ENCODE data around the gene MB. TPM values are rescaled to one million over a fixed set of nuclear protein-coding genes. Genes with fewer than 3 reads are reported as not detected.

MB gene
- total RNA-seq, 2 donors from 2014 or later = not detected

- Mint-ChIP-seq H3K4me3 (no peak overlapping the region), H3K27ac (no peak overlapping the region), H3K4me1 (peaks cover 2% of the 10 kb centered on the region), H3K36me3 (ENCODE audit: low read depth) (no peaks in the 10 kb centered on the region), H3K27me3 (peaks cover 46% of the 10 kb centered on the region)
- no peaks in the 10 kb centered on the region for H3K9me3 ChIP-seq (ENCODE audit: control insufficient read depth, low read length, poor library complexity, severe bottlenecking)
- DNase-seq (no peak), ATAC-seq (no peak)
Observed at GRCh38 chr22:35605851-35606481, 11.2 kb downstream of the MB start.

- Mint-ChIP-seq H3K27me3 (peaks cover 41% of the 10 kb centered on the region), H3K36me3 (ENCODE audit: low read depth) (no peaks in the 10 kb centered on the region), H3K4me1 (peaks cover 2% of the 10 kb centered on the region), H3K27ac (no peak overlapping the region), H3K4me3 (no peak overlapping the region)
- DNase-seq (no peak), ATAC-seq (no peak)
- H3K9me3 ChIP-seq (ENCODE audit: control insufficient read depth, low read length, poor library complexity, severe bottlenecking) = no peaks in the 10 kb centered on the region
Observed at GRCh38 chr22:35605369-35605680, 11.8 kb downstream of the MB start.

GRCh38 chr22:35604621-35605368, 12.3 kb downstream of the MB start:
- ATAC-seq = no peak
- H3K9me3 ChIP-seq (ENCODE audit: control insufficient read depth, low read length, poor library complexity, severe bottlenecking) = no peaks in the 10 kb centered on the region
- Mint-ChIP-seq H3K27me3 (peaks cover 35% of the 10 kb centered on the region), H3K27ac (no peak overlapping the region), H3K4me1 (peaks cover 2% of the 10 kb centered on the region), H3K36me3 (ENCODE audit: low read depth) (no peaks in the 10 kb centered on the region), H3K4me3 (no peak overlapping the region)
- no peak for DNase-seq

- peak; percentile 27 for ATAC-seq
- Mint-ChIP-seq H3K4me3 (no peak overlapping the region), H3K4me1 (peaks cover 2% of the 10 kb centered on the region), H3K27ac (no peak overlapping the region), H3K27me3 (peaks cover 10% of the 10 kb centered on the region), H3K36me3 (ENCODE audit: low read depth) (no peaks in the 10 kb centered on the region)
- no peak for DNase-seq
- no peaks in the 10 kb centered on the region for H3K9me3 ChIP-seq (ENCODE audit: control insufficient read depth, low read length, poor library complexity, severe bottlenecking)
Observed at GRCh38 chr22:35601743-35602615, 15.2 kb downstream of the MB start.

GRCh38 chr22:35601013-35601580, 16.0 kb downstream of the MB start:
- peaks cover 2% of the 10 kb centered on the region for H3K27me3 Mint-ChIP-seq
- H3K36me3 Mint-ChIP-seq (ENCODE audit: low read depth) = no peaks in the 10 kb centered on the region
- H3K9me3 ChIP-seq (ENCODE audit: control insufficient read depth, low read length, poor library complexity, severe bottlenecking) = no peaks in the 10 kb centered on the region
- no peak overlapping the region for H3K27ac Mint-ChIP-seq
- H3K4me1 Mint-ChIP-seq = peaks cover under 1% of the 10 kb centered on the region
- H3K4me3 Mint-ChIP-seq = no peak overlapping the region
- no peak for DNase-seq
- no peak for ATAC-seq

GRCh38 chr22:35600476-35600875, 16.7 kb downstream of the MB start:
- ATAC-seq = no peak
- no peak overlapping the region for H3K27ac Mint-ChIP-seq
- H3K4me1 Mint-ChIP-seq = no peaks in the 10 kb centered on the region
- H3K27me3 Mint-ChIP-seq = peaks cover 5% of the 10 kb centered on the region
- H3K4me3 Mint-ChIP-seq = no peak overlapping the region
- H3K36me3 Mint-ChIP-seq (ENCODE audit: low read depth) = no peaks in the 10 kb centered on the region
- no peak for DNase-seq
- H3K9me3 ChIP-seq (ENCODE audit: control insufficient read depth, low read length, poor library complexity, severe bottlenecking) = no peaks in the 10 kb centered on the region

- H3K9me3 ChIP-seq (ENCODE audit: control insufficient read depth, low read length, poor library complexity, severe bottlenecking) = no peaks in the 10 kb centered on the region
- Mint-ChIP-seq H3K27ac (no peak overlapping the region), H3K4me3 (no peak overlapping the region), H3K27me3 (peaks cover 10% of the 10 kb centered on the region), H3K4me1 (no peaks in the 10 kb centered on the region), H3K36me3 (ENCODE audit: low read depth) (no peaks in the 10 kb centered on the region)
- DNase-seq (no peak), ATAC-seq (no peak)
Observed at GRCh38 chr22:35599364-35599763, 17.8 kb downstream of the MB start.

GRCh38 chr22:35598396-35598710, 18.8 kb downstream of the MB start:
- Mint-ChIP-seq H3K4me1 (no peaks in the 10 kb centered on the region), H3K4me3 (no peak overlapping the region), H3K27ac (no peak overlapping the region), H3K27me3 (peaks cover 14% of the 10 kb centered on the region), H3K36me3 (ENCODE audit: low read depth) (no peaks in the 10 kb centered on the region)
- no peak for ATAC-seq
- H3K9me3 ChIP-seq (ENCODE audit: control insufficient read depth, low read length, poor library complexity, severe bottlenecking) = no peaks in the 10 kb centered on the region
- DNase-seq = no peak

- Mint-ChIP-seq H3K27ac (no peak overlapping the region), H3K4me1 (no peaks in the 10 kb centered on the region), H3K4me3 (no peak overlapping the region), H3K27me3 (peaks cover 14% of the 10 kb centered on the region), H3K36me3 (ENCODE audit: low read depth) (no peaks in the 10 kb centered on the region)
- DNase-seq (no peak), ATAC-seq (no peak)
- H3K9me3 ChIP-seq (ENCODE audit: control insufficient read depth, low read length, poor library complexity, severe bottlenecking) = no peaks in the 10 kb centered on the region
Observed at GRCh38 chr22:35597692-35598395, 19.3 kb downstream of the MB start.

- no peaks in the 10 kb centered on the region for H3K36me3 Mint-ChIP-seq (ENCODE audit: low read depth)
- no peak for DNase-seq
- no peak overlapping the region for H3K4me3 Mint-ChIP-seq
- peaks cover 18% of the 10 kb centered on the region for H3K27me3 Mint-ChIP-seq
- no peaks in the 10 kb centered on the region for H3K9me3 ChIP-seq (ENCODE audit: control insufficient read depth, low read length, poor library complexity, severe bottlenecking)
- no peaks in the 10 kb centered on the region for H3K4me1 Mint-ChIP-seq
- no peak for ATAC-seq
- no peak overlapping the region for H3K27ac Mint-ChIP-seq
Observed at GRCh38 chr22:35596821-35597220, 20.3 kb downstream of the MB start.

- ATAC-seq (no peak), DNase-seq (no peak)
- H3K9me3 ChIP-seq (ENCODE audit: control insufficient read depth, low read length, poor library complexity, severe bottlenecking) = no peaks in the 10 kb centered on the region
- H3K4me3 Mint-ChIP-seq = no peak overlapping the region
- no peaks in the 10 kb centered on the region for H3K36me3 Mint-ChIP-seq (ENCODE audit: low read depth)
- H3K27ac Mint-ChIP-seq = no peak overlapping the region
- H3K4me1 Mint-ChIP-seq = no peaks in the 10 kb centered on the region
- H3K27me3 Mint-ChIP-seq = peaks cover 21% of the 10 kb centered on the region
Observed at GRCh38 chr22:35594686-35595085, 22.4 kb downstream of the MB start.

GRCh38 chr22:35593891-35594470, 23.1 kb downstream of the MB start:
- no peak for DNase-seq
- Mint-ChIP-seq H3K36me3 (ENCODE audit: low read depth) (no peaks in the 10 kb centered on the region), H3K4me3 (no peak overlapping the region), H3K27me3 (peaks cover 21% of the 10 kb centered on the region), H3K4me1 (no peaks in the 10 kb centered on the region), H3K27ac (no peak overlapping the region)
- no peak for ATAC-seq
- H3K9me3 ChIP-seq (ENCODE audit: control insufficient read depth, low read length, poor library complexity, severe bottlenecking) = no peaks in the 10 kb centered on the region
